HPDE6-E6E7 (cell line): ENCODE results near the gene CLEC4A.
"Not testable (repeated sequence)": the region's sequence is repeated elsewhere in the genome, so short reads cannot be mapped to it uniquely, and the experiment has no call there.

ENCODE experiments used
- DNase-seq: peaks from one replicate; pipeline ENCODE4 v3.0.0; 2011; ENCODE audit warnings: missing footprints; ENCODE audit errors: extremely low spot score

CLEC4A gene

DNA sequence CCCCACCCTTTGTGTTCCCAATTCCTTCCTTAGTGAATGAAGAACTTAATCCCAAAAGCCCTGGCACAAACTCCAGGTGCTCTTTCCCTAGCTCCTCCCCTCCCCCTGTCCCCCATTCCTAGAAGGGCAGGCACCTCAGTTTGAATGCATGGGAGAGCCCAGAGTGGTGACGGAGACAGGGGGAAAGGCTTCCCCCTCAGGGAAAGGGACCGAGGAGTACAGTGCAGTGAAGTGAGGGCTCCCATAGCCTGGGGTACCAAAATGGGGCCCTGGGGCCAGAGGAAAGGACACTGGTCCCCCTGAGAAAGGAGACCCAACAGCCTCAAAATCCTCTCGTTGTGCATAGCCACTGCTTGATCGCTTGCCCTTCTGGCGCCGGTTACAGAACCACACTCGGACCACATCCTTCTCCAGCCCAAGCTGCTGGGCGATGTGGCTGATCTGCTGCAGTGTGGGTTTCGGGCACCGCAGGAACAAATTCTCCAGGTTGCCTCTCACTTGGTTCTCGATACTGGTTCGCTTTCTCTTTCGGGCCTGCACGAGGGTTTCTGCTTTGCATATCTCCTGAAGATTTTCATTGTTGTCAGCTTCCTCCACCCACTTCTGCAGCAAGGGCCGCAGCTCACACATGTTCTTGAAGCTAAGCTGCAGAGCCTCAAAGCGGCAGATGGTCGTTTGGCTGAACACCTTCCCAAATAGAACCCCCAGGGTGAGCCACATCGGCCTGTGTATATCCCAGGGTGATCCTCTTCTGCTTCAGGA lies 10.4 kb downstream of the CLEC4A start:
- DNase-seq: not testable (repeated sequence)

DNA sequence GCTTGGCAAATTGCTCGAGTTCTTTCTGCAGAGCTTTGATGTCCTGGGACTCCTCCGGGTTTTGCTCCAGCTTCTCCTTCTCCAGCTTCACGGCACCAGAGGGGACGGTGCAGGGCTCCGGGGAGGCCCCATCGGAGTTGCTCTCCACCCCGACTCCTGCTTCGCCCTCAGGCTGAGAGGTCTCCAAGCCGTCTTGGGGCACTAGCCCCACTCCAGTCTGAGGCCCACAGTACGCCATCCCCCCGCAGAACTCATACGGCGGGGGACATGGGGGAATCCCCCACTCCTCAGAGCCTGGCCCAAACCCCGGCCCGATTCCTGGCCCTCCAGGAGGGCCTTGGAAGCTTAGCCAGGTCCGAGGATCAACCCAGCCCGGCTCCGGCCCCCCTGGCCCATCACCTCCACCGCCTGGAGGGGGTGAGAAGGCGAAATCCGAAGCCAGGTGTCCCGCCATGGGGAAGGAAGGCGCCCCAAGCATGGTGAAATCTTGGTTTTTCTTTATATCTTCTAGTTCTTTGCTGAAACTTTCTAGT lies 11.0 kb downstream of the CLEC4A start:
- DNase-seq: not testable (repeated sequence)

DNA sequence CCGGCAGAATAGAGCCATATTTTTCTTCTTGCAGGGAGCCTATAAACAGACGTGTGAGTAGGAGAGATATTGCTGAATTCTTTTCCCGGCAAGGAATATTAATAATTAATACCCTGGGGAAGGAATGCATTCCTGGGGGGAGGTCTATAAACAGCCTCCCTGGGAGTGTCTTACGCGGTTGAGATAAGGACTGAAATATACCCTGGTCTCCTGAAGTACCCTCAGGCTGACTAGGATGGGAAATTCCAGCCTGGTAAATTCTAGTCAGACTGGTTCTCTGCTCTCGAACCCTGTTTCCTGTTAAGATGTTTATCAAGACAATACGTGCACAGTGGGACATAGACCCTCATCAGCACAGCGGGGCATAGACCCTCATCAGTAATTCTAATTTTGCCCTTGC lies 18.2 kb downstream of the CLEC4A start:
- DNase-seq: not testable (repeated sequence)

DNA sequence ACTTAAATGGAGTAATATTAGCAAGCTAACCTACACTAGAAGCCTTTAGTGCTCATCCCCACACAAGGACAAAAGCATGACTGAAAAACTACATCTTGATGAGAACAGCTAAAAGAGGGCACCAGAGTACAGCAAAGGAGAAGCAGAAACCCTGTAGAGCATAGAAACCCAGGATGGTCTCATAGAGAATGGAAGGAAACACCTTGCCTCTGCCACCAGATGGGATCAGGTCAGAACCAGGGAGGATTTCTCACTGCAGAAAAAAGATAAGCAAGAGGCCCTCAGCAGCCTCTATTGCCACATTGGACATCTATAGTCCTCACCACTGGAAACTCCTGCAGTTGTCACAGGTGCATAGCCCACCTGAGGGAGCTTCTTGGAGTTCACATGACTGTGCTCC lies 19.8 kb downstream of the CLEC4A start:
- DNase-seq: no peak

DNA sequence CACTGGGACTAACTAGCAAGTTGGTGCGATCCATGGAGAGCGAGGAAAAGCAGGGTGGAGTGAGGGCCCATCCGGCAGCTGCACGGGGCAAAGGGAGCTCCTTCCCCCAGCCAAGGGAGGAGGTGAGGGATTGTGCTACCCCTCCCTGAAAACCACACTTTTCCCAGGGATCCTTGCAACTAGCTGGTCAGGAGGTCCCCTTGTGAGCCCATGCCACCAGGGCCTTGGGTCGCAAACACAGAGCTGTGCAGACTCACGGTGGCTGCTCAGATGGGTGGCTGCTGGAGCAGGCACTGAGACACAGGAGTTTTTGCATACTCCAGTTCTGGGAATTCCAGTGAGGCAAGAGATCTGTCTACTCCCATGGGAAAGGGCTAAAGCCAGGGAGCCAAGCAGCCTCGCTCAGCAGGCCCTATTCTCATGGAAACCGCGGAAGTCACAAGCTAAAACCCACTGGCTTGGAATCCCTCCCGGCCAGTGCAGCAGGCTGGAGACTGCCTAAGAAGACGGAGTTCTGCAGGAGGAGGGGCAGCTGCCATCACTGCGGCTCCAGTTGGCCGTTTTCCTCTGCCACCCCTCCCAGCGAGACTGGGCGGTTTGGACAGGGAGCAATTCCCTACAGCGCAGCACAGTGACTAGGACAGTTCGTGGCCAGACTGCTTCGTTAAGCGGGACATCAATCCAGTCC lies 22.5 kb downstream of the CLEC4A start:
- no peak for DNase-seq

DNA sequence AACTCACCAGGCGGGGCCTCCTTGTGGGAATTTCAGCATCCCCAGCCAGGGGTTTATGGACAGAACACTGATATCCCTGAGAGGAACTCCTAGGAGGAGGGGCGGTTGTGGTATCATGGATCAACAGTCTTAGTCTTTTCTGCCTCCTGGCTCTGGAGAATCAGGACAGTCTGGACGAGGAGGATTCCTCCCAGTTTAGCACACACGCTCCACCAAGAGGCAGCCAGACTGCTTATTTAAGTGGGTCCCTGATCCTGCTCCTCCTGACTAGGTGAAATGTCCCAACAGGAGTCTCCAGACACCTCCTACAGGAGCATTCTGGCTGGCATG lies 23.0 kb downstream of the CLEC4A start:
- no peak for DNase-seq

DNA sequence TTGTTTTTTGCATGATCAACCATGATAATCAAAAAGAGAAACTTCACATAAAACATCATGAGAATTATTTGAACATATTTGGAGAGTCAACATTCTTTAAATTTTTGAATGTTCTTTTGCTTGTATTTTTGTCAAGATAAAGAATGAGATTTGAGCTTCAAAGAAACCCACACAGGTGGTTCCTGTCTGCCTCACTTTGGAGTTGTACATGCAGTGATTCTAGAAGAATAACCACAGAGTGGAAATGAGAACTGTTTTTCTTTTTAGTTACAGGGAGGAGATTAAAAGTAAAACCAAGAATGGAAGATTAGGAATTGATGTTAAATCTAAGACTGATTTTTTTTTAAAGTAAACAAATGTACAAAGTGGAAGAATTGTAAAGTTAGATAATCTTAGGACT lies 31.1 kb downstream of the CLEC4A start:
- no peak for DNase-seq

DNA sequence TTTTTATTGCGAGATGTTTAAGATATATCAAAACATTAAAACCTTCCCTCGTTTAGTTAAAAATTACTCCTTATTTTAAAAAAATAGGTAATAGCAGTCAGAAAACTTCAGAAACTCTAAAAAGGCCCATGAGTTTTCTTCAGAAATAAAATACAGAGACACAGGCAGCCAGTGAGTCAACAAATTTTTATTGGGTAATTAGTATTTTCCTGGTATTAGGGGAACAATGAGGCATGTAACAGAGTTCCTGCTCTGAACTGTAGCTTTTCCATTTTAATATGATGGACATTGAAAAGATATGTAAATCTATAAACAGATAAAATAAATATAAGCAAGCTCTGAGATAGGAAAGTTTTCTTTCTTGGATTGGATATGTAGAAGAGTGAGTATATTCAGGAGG lies 33.0 kb downstream of the CLEC4A start:
- DNase-seq: no peak

DNA sequence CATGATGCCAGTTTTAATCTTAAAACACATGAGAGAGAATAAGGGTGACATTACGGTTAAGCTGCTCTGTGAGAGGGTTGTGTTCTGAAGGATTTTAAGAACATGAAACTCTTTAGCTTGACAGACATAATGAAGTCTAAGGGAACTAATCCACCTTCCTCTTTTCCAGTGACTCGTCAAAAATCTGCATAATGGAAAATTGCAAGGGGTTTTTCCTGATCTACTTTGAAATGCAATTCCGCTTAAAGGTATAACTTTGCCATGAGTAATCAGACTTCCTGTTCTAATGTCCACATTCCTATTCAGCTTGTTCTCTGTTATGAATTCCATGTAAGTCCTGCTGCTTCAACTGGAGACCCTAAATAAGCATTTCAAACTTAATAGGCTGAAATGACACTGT lies 33.4 kb downstream of the CLEC4A start, which contains the start of gene ZNF705A:
Gene ZNF705A, plus strand, starts transcription at position 171 of the 400 bp plus-strand sequence. CDS start 15,611 bp downstream, outside the sequence.
- peak; percentile 20 for DNase-seq

DNA sequence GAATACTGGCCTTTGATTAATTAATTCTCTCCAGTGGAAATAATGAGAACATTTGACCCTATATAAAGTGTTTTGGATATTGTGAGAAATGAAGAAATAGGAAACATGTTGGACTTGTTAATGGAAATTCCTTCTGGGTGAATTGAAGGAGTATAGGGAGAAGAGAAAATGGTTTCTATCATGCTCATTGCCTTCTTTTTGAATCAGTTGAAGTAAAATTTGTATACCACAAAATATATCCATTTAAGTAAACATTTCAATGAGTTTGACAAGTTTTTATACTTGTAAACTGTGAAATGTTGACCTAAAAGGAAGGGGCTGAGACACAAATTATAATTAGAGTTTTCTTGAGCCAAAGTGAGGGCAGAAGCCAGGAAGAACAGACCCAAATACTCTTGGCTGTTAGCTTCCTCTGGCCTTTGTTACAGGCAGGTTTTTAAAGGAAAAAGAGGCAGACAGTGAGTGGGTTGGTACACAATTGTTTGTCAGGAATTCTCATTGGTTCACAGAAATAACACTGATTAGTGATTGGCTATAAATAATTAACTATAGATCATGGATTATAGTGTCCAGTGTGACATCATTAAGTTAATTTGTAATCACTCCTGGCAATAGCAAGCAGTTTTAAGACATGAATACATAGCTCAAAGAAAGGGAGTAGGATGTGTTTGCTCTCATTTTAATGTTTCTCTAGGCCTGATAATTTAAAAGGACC lies 34.2 kb downstream of the CLEC4A start:
- no peak for DNase-seq

DNA sequence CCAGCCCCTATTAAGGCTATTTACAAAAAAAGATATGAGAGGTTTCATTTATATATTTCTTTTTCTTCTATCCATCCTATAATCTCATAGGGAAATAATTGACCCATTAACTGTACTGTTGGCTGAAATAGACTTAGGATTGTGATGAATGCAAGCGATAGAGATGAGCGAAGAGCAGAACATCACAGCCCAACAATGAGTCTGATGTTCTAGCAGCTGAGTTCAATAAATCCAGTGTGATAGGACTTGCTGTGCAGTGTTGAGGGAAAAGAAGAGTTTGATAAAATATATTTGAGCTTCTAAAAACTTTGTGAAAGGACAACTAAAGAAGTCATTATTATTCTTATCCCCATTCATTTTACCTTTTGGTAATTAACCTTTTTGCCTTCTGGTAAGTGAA lies 49.5 kb downstream of the CLEC4A start:
- not testable (repeated sequence) for DNase-seq

DNA sequence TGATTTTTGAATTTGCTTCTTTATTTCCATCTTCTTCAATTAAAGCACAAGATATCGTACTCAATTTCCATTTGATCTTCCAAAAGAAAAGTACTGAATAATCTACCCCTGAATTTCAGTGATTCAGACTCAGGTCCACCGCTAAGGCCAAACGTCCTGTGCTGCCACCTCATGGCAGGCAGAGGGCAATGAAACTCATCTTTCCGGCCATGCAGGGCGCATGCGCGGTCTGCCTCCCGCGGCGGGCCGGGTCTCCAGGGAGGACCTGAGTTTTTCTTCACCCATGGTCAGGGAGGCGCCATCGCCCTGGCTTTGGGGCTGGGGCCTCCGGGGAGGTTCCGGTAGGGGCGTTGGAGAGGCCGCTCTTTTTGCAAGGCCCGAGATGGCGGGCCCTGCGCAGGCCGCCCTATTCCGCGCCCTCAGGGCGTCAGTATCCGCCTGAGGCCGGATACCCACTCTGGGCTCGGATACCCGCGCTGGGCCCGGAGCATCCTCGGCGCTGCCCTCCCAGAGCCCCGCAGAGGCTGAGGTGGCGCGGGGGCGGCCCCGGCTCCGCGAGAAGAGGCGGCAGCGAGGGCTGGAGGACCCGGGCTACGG lies 56.7 kb downstream of the CLEC4A start:
- peak; percentile 29 for DNase-seq

DNA sequence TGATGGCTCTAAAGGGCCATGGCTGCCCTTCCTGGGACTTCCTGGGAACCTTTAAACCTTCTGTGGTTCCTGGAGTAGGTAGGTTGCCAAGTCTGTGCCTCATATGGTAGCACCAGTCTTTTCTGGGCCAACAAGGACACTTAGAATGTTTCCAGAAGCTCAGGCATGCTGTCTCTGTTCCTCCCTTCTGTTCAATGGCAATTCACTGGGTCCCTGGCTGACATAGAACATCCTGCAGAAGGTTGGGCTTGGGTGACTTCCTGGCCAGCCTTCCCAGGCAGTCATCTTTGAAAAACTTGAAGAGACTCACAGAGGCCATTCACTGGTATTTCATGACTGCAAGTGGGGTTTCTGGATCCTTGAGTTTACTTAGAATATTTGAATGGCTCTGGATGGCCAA lies 57.9 kb downstream of the CLEC4A start:
- not testable (repeated sequence) for DNase-seq

DNA sequence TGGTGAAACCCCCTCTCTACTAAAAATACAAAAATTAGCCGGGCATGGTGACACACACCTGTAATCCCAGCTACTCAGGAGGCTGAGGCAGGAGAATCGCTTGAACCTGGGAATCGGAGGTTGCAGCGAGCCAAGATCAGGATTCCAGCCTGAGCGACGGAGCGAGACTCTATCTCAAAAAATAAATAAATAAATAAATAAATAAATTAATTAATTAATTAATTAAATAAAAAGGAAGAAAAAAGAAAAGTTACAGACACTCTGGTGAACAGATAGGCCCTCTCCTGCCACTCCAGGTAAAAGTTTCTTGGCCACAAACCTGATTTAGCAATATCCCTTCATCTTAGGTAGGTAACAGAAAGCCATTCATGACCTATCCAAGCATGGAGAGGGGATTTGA lies 59.5 kb downstream of the CLEC4A start:
- not testable (repeated sequence) for DNase-seq

DNA sequence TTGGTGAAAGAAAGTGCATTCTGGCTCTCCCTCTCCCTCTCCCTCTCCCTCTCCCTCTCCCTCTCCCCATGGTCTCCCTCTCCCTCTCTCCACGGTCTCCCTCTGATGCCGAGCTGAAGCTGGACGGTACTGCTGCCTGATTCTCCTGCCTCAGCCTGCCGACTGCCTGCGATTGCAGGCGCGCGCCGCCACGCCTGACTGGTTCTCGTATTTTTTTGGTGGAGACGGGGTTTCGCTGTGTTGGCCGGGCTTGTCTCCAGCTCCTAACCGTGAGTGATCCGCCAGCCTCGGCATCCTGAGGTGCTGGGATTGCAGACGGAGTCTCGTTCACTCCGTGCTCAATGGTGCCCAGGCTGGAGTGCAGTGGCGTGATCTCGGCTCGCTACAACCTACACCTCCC lies 59.9 kb downstream of the CLEC4A start:
- DNase-seq: not testable (repeated sequence)

DNA sequence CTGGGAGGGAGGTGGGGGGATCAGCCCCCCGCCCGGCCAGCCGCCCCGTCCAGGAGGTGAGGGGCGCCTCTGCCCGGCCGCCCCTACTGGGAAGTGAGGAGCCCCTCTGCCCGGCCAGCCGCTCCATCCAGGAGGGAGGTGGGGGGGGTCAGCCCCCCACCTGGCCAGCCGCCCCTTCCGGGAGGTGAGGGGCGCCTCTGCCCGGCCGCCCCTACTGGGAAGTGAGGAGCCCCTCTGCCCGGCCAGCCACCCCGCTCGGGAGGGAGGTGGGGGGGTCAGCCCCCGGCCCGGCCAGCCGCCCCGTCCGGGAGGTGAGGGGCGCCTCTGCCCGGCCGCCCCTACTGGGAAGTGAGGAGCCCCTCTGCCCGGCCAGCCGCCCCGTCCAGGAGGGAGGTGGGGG lies 60.8 kb downstream of the CLEC4A start:
- DNase-seq: not testable (repeated sequence)

DNA sequence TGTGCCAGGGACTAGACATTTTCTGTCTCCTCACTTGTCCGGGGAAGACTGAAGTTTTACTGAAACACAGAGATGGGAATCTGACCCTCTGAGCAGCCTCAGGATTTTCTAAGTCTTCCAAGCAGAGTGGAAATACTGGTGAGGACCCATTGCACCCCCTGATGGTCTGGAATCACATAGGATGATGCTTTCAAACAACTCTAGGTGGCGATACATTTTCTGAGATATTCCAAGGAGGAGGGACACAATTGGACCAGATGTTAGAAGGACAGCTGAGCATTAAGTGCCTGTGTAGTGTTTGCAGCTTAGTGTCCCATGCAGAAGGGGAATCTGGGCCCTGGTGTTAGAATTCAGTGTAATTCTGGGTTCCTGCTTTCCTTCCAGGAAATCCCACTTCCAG lies 64.7 kb downstream of the CLEC4A start:
- DNase-seq: not testable (repeated sequence)
